ENCODE results near the gene CTCFL.

The CTCFL gene

DNA sequence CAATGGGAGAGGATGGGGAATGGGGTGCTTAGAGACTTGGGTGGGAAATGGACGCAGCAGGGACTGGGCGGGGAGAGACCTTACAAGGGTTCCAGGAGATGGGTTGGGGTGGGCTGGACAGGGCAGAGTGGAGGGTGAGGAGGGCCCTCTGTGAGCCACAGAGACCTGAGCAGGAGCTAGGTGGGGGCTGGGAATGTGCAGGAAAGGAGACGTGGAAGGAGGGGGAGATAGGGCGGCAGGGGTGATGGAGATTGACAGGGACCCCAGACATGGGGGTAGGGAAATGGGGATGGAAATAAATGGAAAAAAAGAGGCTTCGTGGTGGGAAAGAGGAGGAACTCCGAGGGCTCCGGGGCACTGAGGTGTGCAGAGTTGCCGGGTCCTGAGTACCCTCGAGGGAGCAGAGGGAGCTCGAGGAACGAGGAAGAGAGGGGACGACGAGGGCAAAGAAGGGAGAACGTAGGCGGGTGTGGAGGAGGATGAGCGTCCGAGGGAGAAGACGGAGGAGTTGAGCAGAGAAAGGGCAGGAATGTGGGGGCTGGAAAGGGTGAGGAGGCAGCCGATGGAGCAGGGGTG, 2.0 kb upstream of the CTCFL start:
- TF ChIP-seq EGR1 (IDR thresholded peaks at IDR 0.05) = no peak
- TF ChIP-seq, protein P1, sequence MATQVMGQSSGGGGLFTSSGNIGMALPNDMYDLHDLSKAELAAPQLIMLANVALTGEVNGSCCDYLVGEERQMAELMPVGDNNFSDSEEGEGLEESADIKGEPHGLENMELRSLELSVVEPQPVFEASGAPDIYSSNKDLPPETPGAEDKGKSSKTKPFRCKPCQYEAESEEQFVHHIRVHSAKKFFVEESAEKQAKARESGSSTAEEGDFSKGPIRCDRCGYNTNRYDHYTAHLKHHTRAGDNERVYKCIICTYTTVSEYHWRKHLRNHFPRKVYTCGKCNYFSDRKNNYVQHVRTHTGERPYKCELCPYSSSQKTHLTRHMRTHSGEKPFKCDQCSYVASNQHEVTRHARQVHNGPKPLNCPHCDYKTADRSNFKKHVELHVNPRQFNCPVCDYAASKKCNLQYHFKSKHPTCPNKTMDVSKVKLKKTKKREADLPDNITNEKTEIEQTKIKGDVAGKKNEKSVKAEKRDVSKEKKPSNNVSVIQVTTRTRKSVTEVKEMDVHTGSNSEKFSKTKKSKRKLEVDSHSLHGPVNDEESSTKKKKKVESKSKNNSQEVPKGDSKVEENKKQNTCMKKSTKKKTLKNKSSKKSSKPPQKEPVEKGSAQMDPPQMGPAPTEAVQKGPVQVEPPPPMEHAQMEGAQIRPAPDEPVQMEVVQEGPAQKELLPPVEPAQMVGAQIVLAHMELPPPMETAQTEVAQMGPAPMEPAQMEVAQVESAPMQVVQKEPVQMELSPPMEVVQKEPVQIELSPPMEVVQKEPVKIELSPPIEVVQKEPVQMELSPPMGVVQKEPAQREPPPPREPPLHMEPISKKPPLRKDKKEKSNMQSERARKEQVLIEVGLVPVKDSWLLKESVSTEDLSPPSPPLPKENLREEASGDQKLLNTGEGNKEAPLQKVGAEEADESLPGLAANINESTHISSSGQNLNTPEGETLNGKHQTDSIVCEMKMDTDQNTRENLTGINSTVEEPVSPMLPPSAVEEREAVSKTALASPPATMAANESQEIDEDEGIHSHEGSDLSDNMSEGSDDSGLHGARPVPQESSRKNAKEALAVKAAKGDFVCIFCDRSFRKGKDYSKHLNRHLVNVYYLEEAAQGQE (IDR thresholded peaks at IDR 0.05; ENCODE audit: low read depth) = no peak
- no peak for TF ChIP-seq NFIC (IDR thresholded peaks at IDR 0.05)
- TF ChIP-seq TEAD4 (IDR thresholded peaks at IDR 0.05) = no peak
- no peak for TF ChIP-seq YY1 (IDR thresholded peaks at IDR 0.05; ENCODE audit: low read depth)
- TF ChIP-seq TCF12 (IDR thresholded peaks at IDR 0.05; ENCODE audit: low read depth) = no peak
- no peak for TF ChIP-seq FOXM1 (IDR thresholded peaks at IDR 0.05; ENCODE audit: borderline replicate concordance, low read depth)
- TF ChIP-seq CEBPB (IDR thresholded peaks at IDR 0.05) = no peak
- TF ChIP-seq, protein P2, sequence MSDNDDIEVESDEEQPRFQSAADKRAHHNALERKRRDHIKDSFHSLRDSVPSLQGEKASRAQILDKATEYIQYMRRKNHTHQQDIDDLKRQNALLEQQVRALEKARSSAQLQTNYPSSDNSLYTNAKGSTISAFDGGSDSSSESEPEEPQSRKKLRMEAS (IDR thresholded peaks at IDR 0.05) = no peak
- TF ChIP-seq RAD21 (IDR thresholded peaks at IDR 0.05; ENCODE audit: low read depth) = no peak
- no peak for TF ChIP-seq CREB1 (IDR thresholded peaks at IDR 0.05; ENCODE audit: low read depth)
- TF ChIP-seq, protein P3, sequence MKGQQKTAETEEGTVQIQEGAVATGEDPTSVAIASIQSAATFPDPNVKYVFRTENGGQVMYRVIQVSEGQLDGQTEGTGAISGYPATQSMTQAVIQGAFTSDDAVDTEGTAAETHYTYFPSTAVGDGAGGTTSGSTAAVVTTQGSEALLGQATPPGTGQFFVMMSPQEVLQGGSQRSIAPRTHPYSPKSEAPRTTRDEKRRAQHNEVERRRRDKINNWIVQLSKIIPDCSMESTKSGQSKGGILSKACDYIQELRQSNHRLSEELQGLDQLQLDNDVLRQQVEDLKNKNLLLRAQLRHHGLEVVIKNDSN (IDR thresholded peaks at IDR 0.05) = no peak

DNA sequence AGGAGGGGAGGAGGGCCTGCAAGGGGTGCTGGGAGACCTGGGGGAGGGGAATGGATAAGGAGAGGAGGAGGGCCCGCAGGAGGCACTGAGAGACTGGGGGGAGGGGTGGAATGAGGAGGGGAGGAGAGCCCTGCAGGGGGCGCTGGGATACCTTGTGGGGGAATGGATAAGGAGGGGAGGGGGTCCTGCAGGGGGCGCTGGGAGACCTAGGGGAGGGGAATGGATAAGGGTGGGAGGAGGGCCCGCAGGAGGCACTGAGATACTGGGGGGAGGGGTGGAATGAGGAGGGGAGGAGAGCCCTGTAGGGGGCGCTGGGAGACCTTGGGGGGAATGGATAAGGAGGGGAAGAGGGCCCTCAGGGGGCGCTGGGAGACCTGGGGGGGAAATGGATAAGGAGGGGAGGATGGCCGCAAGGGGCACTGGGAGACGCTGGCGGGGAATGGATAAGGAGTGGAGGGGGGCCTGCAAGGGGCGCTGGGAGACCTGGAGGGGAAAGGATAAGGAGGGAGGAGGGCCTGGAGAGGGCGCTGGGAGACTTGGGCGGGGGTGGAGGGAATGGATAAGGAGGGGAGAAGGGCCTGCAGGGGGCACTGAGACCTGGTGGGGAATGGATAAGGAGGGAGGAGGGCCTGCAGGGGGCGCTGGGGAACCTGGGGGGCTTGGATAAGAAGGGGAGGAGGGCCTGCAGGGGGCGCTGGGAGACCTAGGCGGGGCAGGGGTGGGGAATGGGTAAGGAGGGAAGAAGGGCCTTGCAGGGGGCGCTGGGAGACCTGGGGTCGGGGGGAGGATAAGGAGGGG, 1.3 kb upstream of the CTCFL start:
- TF ChIP-seq CREB1 (IDR thresholded peaks at IDR 0.05; ENCODE audit: low read depth) (no peak), EP300 (IDR thresholded peaks at IDR 0.05; ENCODE audit: borderline replicate concordance) (no peak), YY1 (IDR thresholded peaks at IDR 0.05; ENCODE audit: low read depth) (no peak), EGR1 (IDR thresholded peaks at IDR 0.05) (no peak), TEAD4 (IDR thresholded peaks at IDR 0.05) (no peak), FOXM1 (IDR thresholded peaks at IDR 0.05; ENCODE audit: borderline replicate concordance, low read depth) (no peak), RAD21 (IDR thresholded peaks at IDR 0.05; ENCODE audit: low read depth) (no peak), CEBPB (IDR thresholded peaks at IDR 0.05) (no peak), TCF12 (IDR thresholded peaks at IDR 0.05; ENCODE audit: low read depth) (no peak), NFIC (IDR thresholded peaks at IDR 0.05) (no peak), ZBTB7A (IDR thresholded peaks at IDR 0.05; ENCODE audit: low read depth) (no peak), TAF1 (IDR thresholded peaks at IDR 0.05; ENCODE audit: low read depth) (no peak)
- TF ChIP-seq, protein P1 (IDR thresholded peaks at IDR 0.05; ENCODE audit: low read depth) = no peak
- TF ChIP-seq, protein P3 (IDR thresholded peaks at IDR 0.05) = no peak
- TF ChIP-seq, protein P2 (IDR thresholded peaks at IDR 0.05) = no peak

DNA sequence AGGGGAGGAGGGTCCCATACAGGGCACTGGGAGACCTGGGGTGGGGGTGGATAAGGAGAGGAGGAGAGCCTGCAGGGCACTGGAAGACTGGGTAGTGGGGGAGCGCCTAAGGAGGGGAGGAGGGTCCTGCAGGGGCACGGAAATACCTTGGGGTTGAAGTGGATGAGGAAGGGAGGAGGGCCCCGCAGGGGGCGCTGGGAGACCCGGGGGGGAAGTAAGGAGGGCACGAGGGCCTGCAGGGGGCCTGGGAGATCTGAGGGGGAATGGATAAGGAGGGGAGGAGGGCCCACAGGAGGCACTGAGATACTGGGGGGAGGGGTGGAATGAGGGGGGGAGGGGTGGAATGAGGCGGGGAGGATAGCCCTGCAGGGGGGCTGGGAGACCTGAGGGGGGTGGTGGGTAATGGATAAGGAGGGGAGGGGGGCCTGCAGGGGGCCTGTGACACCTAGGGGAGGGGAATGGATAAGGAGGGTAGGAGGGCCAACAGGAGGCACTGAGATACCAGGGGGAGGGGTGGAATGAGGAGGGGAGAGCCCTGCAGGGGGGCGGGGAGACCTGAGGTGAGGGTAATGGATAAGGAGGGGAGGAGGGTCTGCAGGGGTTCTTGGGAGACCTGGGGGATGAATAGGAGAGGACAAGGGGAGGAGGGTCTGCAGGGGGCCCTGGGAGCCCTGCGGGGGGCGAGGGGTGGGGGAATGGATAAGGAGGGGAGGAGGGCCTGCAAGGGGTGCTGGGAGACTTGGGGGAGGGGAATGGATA, 567 bp upstream of the CTCFL start:
- TF ChIP-seq CREB1 (IDR thresholded peaks at IDR 0.05; ENCODE audit: low read depth) (no peak), NFIC (IDR thresholded peaks at IDR 0.05) (no peak), TCF12 (IDR thresholded peaks at IDR 0.05; ENCODE audit: low read depth) (no peak), TAF1 (IDR thresholded peaks at IDR 0.05; ENCODE audit: low read depth) (no peak)

DNA sequence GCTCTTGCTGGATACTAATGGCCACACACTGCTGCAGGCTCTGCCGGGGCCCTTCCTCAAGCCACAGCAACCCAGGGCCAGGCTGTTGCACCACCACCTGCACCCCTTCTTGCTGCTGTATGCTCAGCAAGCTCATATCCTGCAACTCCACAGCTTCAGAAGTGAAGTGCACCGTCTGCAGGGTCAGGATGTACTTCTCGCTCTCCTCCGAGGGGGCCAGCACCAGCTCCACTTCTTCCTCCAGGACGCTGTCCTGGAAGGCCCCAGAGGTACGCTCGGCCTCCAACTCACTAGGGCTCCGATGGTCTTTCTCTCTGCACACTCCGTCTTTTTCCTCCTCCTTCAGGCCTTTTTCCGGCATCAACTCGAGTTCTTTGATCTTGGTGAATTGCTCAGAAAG, 1.2 kb downstream of the CTCFL start:
- TF ChIP-seq EP300 (IDR thresholded peaks at IDR 0.05; ENCODE audit: borderline replicate concordance) = no peak

DNA sequence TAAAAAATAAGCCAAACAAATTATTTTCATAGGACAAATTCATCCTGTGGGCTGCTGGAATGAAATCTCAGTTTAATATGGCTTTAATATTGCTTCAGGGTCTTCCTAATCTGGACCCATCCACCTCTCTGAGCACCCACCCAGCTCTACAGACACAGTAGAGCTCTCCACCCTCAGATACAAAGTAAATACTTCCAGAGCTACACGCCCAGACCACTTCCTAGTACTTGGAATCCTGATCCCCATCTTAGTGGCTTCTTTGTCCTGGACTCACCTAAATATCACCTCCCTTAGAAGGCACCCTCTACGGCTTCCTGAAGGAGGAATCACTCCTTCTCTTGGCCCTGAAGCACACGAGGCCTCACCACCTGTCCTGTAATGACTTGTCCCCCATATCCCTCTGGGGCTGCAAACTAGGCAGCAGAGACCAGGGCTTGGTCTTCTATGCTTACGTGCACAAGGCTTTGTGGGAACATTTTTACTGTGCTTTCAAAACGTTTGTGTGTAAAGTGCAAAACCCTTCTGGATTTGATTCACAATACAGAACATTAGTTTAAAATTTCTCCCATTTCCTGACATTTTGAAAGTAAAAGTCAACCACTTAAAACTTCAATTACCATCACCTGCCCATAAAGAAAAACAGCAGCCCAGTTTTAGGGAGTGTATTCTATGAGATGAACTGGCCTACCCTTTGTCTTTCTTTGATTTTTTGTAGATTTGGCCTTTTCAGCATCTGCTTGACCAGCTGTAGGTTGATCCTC, 2.4 kb downstream of the CTCFL start:
- no peak for TF ChIP-seq TAF1 (IDR thresholded peaks at IDR 0.05; ENCODE audit: low read depth)
- TF ChIP-seq, protein P1 (IDR thresholded peaks at IDR 0.05; ENCODE audit: low read depth) = no peak
- TF ChIP-seq, protein P2 (IDR thresholded peaks at IDR 0.05) = no peak
